Stomach (tissue), 4 donors: ENCODE measurements around the gene TLCD1.
A peak's percentile ranks its signal among the peaks of the same experiment; 100 is the strongest.

ENCODE experiments used
- POLR2A ChIP-seq, 4 donors: fragments of 450-650 bp; IDR thresholded peaks; one replicate each; pipeline ENCODE4 v1.6.1; 2016; ENCODE audit warnings: antibody characterized with exemption in 4 of 4, control low read depth in 2 of 4, mild to moderate bottlenecking in 1 of 4, moderate library complexity in 1 of 4
- POLR2AphosphoS5 ChIP-seq, 3 donors: sonication (generic); formaldehyde crosslinking; IDR thresholded peaks; one replicate each; pipeline ENCODE4 v1.6.1; 2016; ENCODE audit warnings: antibody characterized with exemption in 3 of 3

DNA sequence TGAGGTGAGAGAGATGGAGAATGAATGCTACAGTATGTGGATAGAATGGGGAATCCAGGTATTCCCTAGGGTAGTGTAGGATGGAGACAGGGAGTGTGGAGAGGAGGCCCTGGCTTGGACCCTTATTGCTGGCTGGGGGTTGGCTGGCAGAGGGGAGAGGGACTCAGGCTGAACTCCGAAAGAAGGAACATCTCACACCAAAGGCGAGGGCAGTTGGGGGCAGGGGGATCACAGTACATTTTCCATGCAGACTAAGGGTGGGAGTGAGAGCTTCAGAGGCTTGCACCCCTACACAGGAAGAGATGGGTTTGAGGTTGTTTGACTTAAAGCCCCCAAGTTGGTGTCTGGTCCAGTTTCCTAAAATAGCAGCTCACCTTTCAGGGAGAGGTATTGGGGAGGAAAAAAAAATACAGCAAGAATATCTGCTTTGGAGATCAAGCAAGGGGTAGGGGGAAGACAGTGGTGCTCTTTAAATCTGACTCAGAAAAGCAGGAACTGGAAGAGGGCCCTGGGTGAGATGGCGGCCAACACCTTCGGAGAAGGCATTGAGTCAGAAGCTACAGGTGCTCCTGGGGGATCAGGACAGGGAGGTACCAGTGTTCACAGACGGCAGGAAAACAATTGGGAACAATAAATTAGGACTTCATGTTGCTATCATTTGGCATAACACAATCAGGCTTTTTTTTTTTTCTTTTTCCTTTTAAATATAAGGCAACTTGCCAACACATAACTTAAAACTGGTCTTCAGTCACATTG lies 30.2 kb upstream of the TLCD1 start:
- TF ChIP-seq POLR2AphosphoS5 (IDR thresholded peaks at IDR 0.05) (peak in 1 of 3 donors; percentile 8), POLR2A (IDR thresholded peaks at IDR 0.05) (no peak)
